Hepatocyte (in vitro differentiated cells): ENCODE measurements around the gene RNF213. TPM values are rescaled to one million over a fixed set of nuclear protein-coding genes. Genes with fewer than 3 reads are reported as not detected.

Experiments
- DNase-seq: peaks from one replicate; pipeline ENCODE4 v3.0.0-alpha.2; 2016; ENCODE audit warnings: low spot score
- H2AFZ ChIP-seq: fragments of 200-600 bp; sonication (generic); 2 replicates; pipeline ENCODE4 v1.6.0; 2016; ENCODE audit warnings: antibody characterized with exemption, mild to moderate bottlenecking
- H3K27ac ChIP-seq: fragments of 200-600 bp; sonication (generic); 2 replicates; pipeline ENCODE4 v1.5.1; 2016; ENCODE audit warnings: mild to moderate bottlenecking
- H3K27me3 ChIP-seq: fragments of 200-600 bp; sonication (generic); 2 replicates; pipeline ENCODE4 v1.6.1; 2016
- H3K36me3 ChIP-seq: fragments of 200-600 bp; sonication (generic); replicated peaks from 2 replicates; pipeline ENCODE4 v1.5.1; 2016; ENCODE audit warnings: low read depth; ENCODE audit not compliant: insufficient read depth
- H3K4me1 ChIP-seq: fragments of 200-600 bp; sonication (generic); 2 replicates; pipeline ENCODE4 v1.5.1; 2016; ENCODE audit warnings: mild to moderate bottlenecking, moderate library complexity; ENCODE audit not compliant: insufficient read depth
- H3K4me2 ChIP-seq: fragments of 200-600 bp; sonication (generic); 2 replicates; pipeline ENCODE4 v1.6.0; 2016
- H3K4me3 ChIP-seq: fragments of 200-600 bp; sonication (generic); 2 replicates; pipeline ENCODE4 v1.5.1; 2016; ENCODE audit warnings: mild to moderate bottlenecking
- H3K79me2 ChIP-seq: fragments of 200-600 bp; sonication (generic); 2 replicates; pipeline ENCODE4 v1.6.0; 2017; ENCODE audit warnings: mild to moderate bottlenecking
- H3K9me2 ChIP-seq: fragments of 200-600 bp; sonication (generic); replicated peaks from 2 replicates; pipeline ENCODE4 v1.6.0; 2017; ENCODE audit warnings: mild to moderate bottlenecking; ENCODE audit not compliant: insufficient read depth
- H3K9me3 ChIP-seq: fragments of 200-600 bp; sonication (generic); 2 replicates; pipeline ENCODE4 v1.5.1; 2016; ENCODE audit warnings: low read depth, mild to moderate bottlenecking
- H4K20me1 ChIP-seq: fragments of 200-600 bp; sonication (generic); 2 replicates; pipeline ENCODE4 v1.6.0; 2016; ENCODE audit warnings: mild to moderate bottlenecking; ENCODE audit not compliant: insufficient read depth, poor library complexity, severe bottlenecking
- CTCF ChIP-seq: fragments of 200-600 bp; sonication (generic); IDR thresholded peaks from 2 replicates; pipeline ENCODE4 v1.5.1; 2016; ENCODE audit warnings: antibody characterized with exemption, mild to moderate bottlenecking; ENCODE audit not compliant: poor library complexity
- EZH2 ChIP-seq: fragments of 200-600 bp; sonication (generic); IDR thresholded peaks from 2 replicates; pipeline ENCODE4 v1.6.1; 2016; ENCODE audit warnings: antibody characterized with exemption, mild to moderate bottlenecking, borderline replicate concordance
- EZH2phosphoT487 ChIP-seq: fragments of 200-600 bp; sonication (generic); IDR thresholded peaks from one replicate; pipeline ENCODE4 v1.6.1; 2018; ENCODE audit warnings: antibody characterized with exemption, mild to moderate bottlenecking, low read depth, moderate library complexity; ENCODE audit not compliant: unreplicated experiment, severe bottlenecking
- WGBS: methylation state at CpG from one replicate; pipeline ENCODE4 v1.1.6; 2016; ENCODE audit warnings: low lambda C conversion rate; ENCODE audit errors: missing lambda C conversion rate; 5-methylcytosine and 5-hydroxymethylcytosine counted together
- polyA plus RNA-seq: library from polyadenylated mRNA; unstranded; fragments of >200 nt; fragmentation: Nextera tagmentation; extraction: Ambion mirVana; gene quantifications from 2 replicates; pipeline ENCODE4 v1.2.1, GENCODE V29; 2016
- total RNA-seq: library from RNA; depleted of rRNA; stranded (reverse); fragments of >200 nt; gene quantifications from 2 replicates; pipeline ENCODE4 v1.2.3, GENCODE V29; 2014

Gene RNF213
- total and polyA plus RNA-seq, 2 experiments from 2014 or later = 21.1 to 57.4 TPM

- Histone ChIP-seq H3K79me2 (no peaks in the 10 kb centered on the region), H3K4me3 (no peak overlapping the region), H3K27me3 (no peaks in the 10 kb centered on the region), H2AFZ (no peak overlapping the region), H3K36me3 (no peaks in the 10 kb centered on the region), H3K27ac (no peak overlapping the region), H3K4me1 (no peaks in the 10 kb centered on the region), H3K9me3 (no peaks in the 10 kb centered on the region), H3K9me2 (no peaks in the 10 kb centered on the region), H4K20me1 (no peaks in the 10 kb centered on the region), H3K4me2 (no peak overlapping the region)
- TF ChIP-seq CTCF (no peak), EZH2 (no peak), EZH2phosphoT487 (no peak)
- DNase-seq = no peak
- 99% methylated on average over 19 of the region's 19 CpGs for WGBS
These were observed 24.7 kb downstream of the RNF213 start for GRCh38 chr17:80285237-80285920.

GRCh38 chr17:80286638-80286960, 25.9 kb downstream of the RNF213 start:
- H2AFZ ChIP-seq = no peak overlapping the region
- DNase-seq = no peak
- no peak overlapping the region for H3K4me2 ChIP-seq
- H3K36me3 ChIP-seq = no peaks in the 10 kb centered on the region
- TF ChIP-seq EZH2phosphoT487 = no peak
- TF ChIP-seq CTCF = no peak
- TF ChIP-seq EZH2 = no peak
- no peak overlapping the region for H3K27ac ChIP-seq
- H3K9me3 ChIP-seq = no peaks in the 10 kb centered on the region
- no peaks in the 10 kb centered on the region for H3K27me3 ChIP-seq
- no peaks in the 10 kb centered on the region for H3K79me2 ChIP-seq
- whole genome bisulfite sequencing = 92% methylated on average over 5 of the region's 5 CpGs
- no peaks in the 10 kb centered on the region for H3K9me2 ChIP-seq
- H3K4me1 ChIP-seq = no peaks in the 10 kb centered on the region
- no peak overlapping the region for H3K4me3 ChIP-seq
- H4K20me1 ChIP-seq = no peaks in the 10 kb centered on the region

GRCh38 chr17:80287038-80287437, 26.4 kb downstream of the RNF213 start:
- 92% methylated on average over 9 of the region's 9 CpGs for WGBS
- Histone ChIP-seq H4K20me1 (no peaks in the 10 kb centered on the region), H3K79me2 (no peaks in the 10 kb centered on the region), H3K4me2 (no peak overlapping the region), H3K27ac (no peak overlapping the region), H3K4me1 (no peaks in the 10 kb centered on the region), H3K9me2 (no peaks in the 10 kb centered on the region), H3K4me3 (no peak overlapping the region), H2AFZ (no peak overlapping the region), H3K9me3 (no peaks in the 10 kb centered on the region), H3K27me3 (no peaks in the 10 kb centered on the region), H3K36me3 (no peaks in the 10 kb centered on the region)
- DNase-seq = no peak
- no peak for TF ChIP-seq EZH2phosphoT487
- no peak for TF ChIP-seq EZH2

- Histone ChIP-seq H3K9me3 (no peaks in the 10 kb centered on the region), H3K27me3 (no peaks in the 10 kb centered on the region), H4K20me1 (no peaks in the 10 kb centered on the region), H3K9me2 (no peaks in the 10 kb centered on the region), H3K4me1 (no peaks in the 10 kb centered on the region), H3K4me3 (no peak overlapping the region), H3K27ac (no peak overlapping the region), H3K4me2 (no peak overlapping the region), H3K36me3 (no peaks in the 10 kb centered on the region), H3K79me2 (no peaks in the 10 kb centered on the region), H2AFZ (no peak overlapping the region)
- 86% methylated on average over 22 of the region's 22 CpGs for WGBS
- no peak for DNase-seq
- TF ChIP-seq EZH2 = no peak
- TF ChIP-seq CTCF = no peak
These were observed 27.3 kb downstream of the RNF213 start for GRCh38 chr17:80287806-80288567.
